GM23338 (cell line): ENCODE data around the gene ANTXR2. TPM values are rescaled to one million over a fixed set of nuclear protein-coding genes. Genes with fewer than 3 reads are reported as not detected.

Experiments used
- ATAC-seq: fragments of 200-7000 bp; cut with Tn5 transposase; 3 replicates; pipeline ENCODE4 v1.9.1; 2020
- DNase-seq: peaks from one replicate; pipeline ENCODE4 v3.0.0-alpha.2; 2015; ENCODE audit warnings: low spot score
- H2AFZ ChIP-seq: fragments of 200-600 bp; sonication (generic); 2 replicates; pipeline ENCODE4 v1.8.0; 2016; ENCODE audit warnings: antibody characterized with exemption, mild to moderate bottlenecking, moderate library complexity
- H3F3A ChIP-seq: fragments of 200-600 bp; sonication (generic); replicated peaks from 2 replicates; pipeline ENCODE4 v1.8.0; 2017; ENCODE audit warnings: antibody characterized with exemption, mixed run types, low read depth
- H3K27ac ChIP-seq: fragments of 200-600 bp; sonication (generic); 2 replicates; pipeline ENCODE4 v1.6.1; 2016; ENCODE audit warnings: low read depth
- H3K27me3 ChIP-seq: fragments of 200-600 bp; sonication (generic); 2 replicates; pipeline ENCODE4 v1.8.0; 2016; ENCODE audit warnings: mild to moderate bottlenecking, mixed run types, moderate library complexity; ENCODE audit not compliant: insufficient read depth
- H3K36me3 ChIP-seq: fragments of 200-600 bp; sonication (generic); 2 replicates; pipeline ENCODE4 v1.8.0; 2016; ENCODE audit warnings: mild to moderate bottlenecking; ENCODE audit not compliant: insufficient read depth
- H3K4me1 ChIP-seq: fragments of 200-600 bp; sonication (generic); 2 replicates; pipeline ENCODE4 v1.8.0; 2016; ENCODE audit warnings: mild to moderate bottlenecking, moderate library complexity; ENCODE audit not compliant: insufficient read depth
- H3K4me2 ChIP-seq: fragments of 200-600 bp; sonication (generic); 2 replicates; pipeline ENCODE4 v1.7.1; 2017; ENCODE audit warnings: mixed run types
- H3K4me3 ChIP-seq: fragments of 200-600 bp; sonication (generic); 2 replicates; pipeline ENCODE4 v1.6.1; 2016; ENCODE audit warnings: mixed run types
- H3K79me2 ChIP-seq: fragments of 200-600 bp; sonication (generic); replicated peaks from 2 replicates; pipeline ENCODE4 v1.8.0; 2017; ENCODE audit warnings: mild to moderate bottlenecking; ENCODE audit not compliant: insufficient read depth
- H3K9me2 ChIP-seq: fragments of 200-600 bp; sonication (generic); 2 replicates; pipeline ENCODE4 v1.8.0; 2017; ENCODE audit not compliant: insufficient read depth
- H4K20me1 ChIP-seq: fragments of 200-600 bp; sonication (generic); replicated peaks from 2 replicates; pipeline ENCODE4 v1.8.0; 2017; ENCODE audit warnings: mild to moderate bottlenecking; ENCODE audit not compliant: insufficient read depth
- H3K27ac Mint-ChIP-seq: 2 replicates; pipeline ENCODE4 v1.8.0; 2020; ENCODE audit warnings: inconsistent platforms, mild to moderate bottlenecking, moderate library complexity, mixed read lengths
- H3K27me3 Mint-ChIP-seq: 3 replicates; pipeline ENCODE4 v1.8.0; 2022; ENCODE audit warnings: low read depth, mild to moderate bottlenecking, moderate library complexity, mixed read lengths, inconsistent platforms; ENCODE audit not compliant: insufficient read depth, poor library complexity
- H3K36me3 Mint-ChIP-seq: 3 replicates; pipeline ENCODE4 v1.8.0; 2021; ENCODE audit warnings: low read depth, mild to moderate bottlenecking, inconsistent platforms, moderate library complexity, mixed read lengths
- H3K4me1 Mint-ChIP-seq: 3 replicates; pipeline ENCODE4 v1.8.0; 2020; ENCODE audit warnings: mild to moderate bottlenecking, inconsistent platforms, mixed read lengths
- H3K4me3 Mint-ChIP-seq: 3 replicates; pipeline ENCODE4 v1.8.0; 2021; ENCODE audit warnings: moderate library complexity, mild to moderate bottlenecking, inconsistent platforms, mixed read lengths
- H3K9me3 Mint-ChIP-seq: 3 replicates; pipeline ENCODE4 v1.8.0; 2020; ENCODE audit warnings: moderate library complexity, mild to moderate bottlenecking, inconsistent platforms, mixed read lengths
- CREB1 ChIP-seq: fragments of 250-450 bp; sonication (Bioruptor Pico); IDR thresholded peaks from 2 replicates; pipeline ENCODE4 v1.5.0; 2020; ENCODE audit warnings: low read depth, mild to moderate bottlenecking, moderate library complexity
- CTCF ChIP-seq, 2 experiments: fragments of 200-600 bp in 1 of 2; sonication (generic) in 1 of 2; conservative IDR thresholded peaks; 2 replicates each; pipeline versions ENCODE4 v1.5.1 to v1.6.1; 2016 to 2017; ENCODE audit warnings: antibody characterized with exemption in 2 of 2, low read depth in 2 of 2, mild to moderate bottlenecking in 2 of 2, moderate library complexity in 1 of 2
- ETS1 ChIP-seq: IDR thresholded peaks from 2 replicates; pipeline ENCODE4 v1.6.1; 2016; ENCODE audit warnings: antibody characterized with exemption
- EZH2 ChIP-seq: fragments of 200-600 bp; sonication (generic); IDR thresholded peaks from one replicate; pipeline ENCODE4 v1.8.0; 2017; ENCODE audit warnings: antibody characterized with exemption, mild to moderate bottlenecking, low read depth; ENCODE audit not compliant: unreplicated experiment
- JUNB ChIP-seq: IDR thresholded peaks from one replicate; pipeline ENCODE4 v1.6.1; 2016; ENCODE audit warnings: antibody characterized with exemption; ENCODE audit not compliant: unreplicated experiment
- NANOG ChIP-seq: IDR thresholded peaks from 2 replicates; pipeline ENCODE4 v1.6.1; 2016; ENCODE audit warnings: antibody characterized with exemption, borderline replicate concordance
- POLR2AphosphoS5 ChIP-seq: IDR thresholded peaks from 2 replicates; pipeline ENCODE4 v1.6.1; 2016; ENCODE audit warnings: antibody characterized with exemption, low read depth
- REST ChIP-seq: IDR thresholded peaks from one replicate; pipeline ENCODE4 v1.6.1; 2018; ENCODE audit warnings: antibody characterized with exemption; ENCODE audit not compliant: unreplicated experiment
- STAT1 ChIP-seq: IDR thresholded peaks from one replicate; pipeline ENCODE4 v1.6.1; 2016; ENCODE audit warnings: antibody characterized with exemption; ENCODE audit not compliant: unreplicated experiment
- ZNF114 ChIP-seq: fragments of 250-450 bp; sonication (Bioruptor Pico); IDR thresholded peaks from 2 replicates; pipeline ENCODE4 v1.5.0; 2020; ENCODE audit warnings: mild to moderate bottlenecking, moderate library complexity
- ZNF331 ChIP-seq: fragments of 250-450 bp; sonication (Bioruptor Pico); IDR thresholded peaks from 2 replicates; pipeline ENCODE4 v1.5.0; 2020; ENCODE audit warnings: low read depth, mild to moderate bottlenecking, moderate library complexity
- polyA plus RNA-seq: library from polyadenylated mRNA; unstranded; fragments of >200 nt; fragmentation: Nextera tagmentation; extraction: Ambion mirVana; gene quantifications from 2 replicates; pipeline ENCODE4 v1.2.1, GENCODE V29; 2016
- total RNA-seq: library from RNA; depleted of rRNA; stranded (reverse); fragments of >200 nt; shearing (Covaris generic); gene quantifications from 2 replicates; pipeline ENCODE4 v1.2.3, GENCODE V29; 2014

The ANTXR2 gene
- total and polyA plus RNA-seq, 2 experiments from 2014 or later = 2.0 to 5.3 TPM

GRCh38 chr4:80069108-80069836 is 3.8 kb downstream of the ANTXR2 start:
- ATAC-seq = no peak
- Histone ChIP-seq H2AFZ (no peak overlapping the region), H3K36me3 (no peaks in the 10 kb centered on the region; the same call in 1 of the 2 replicates), H3K4me1 (peaks cover 20% of the 10 kb centered on the region), H3F3A (no peaks in the 10 kb centered on the region), H3K27me3 (peaks cover 31% of the 10 kb centered on the region), H3K27ac (no peak overlapping the region), H3K9me2 (no peaks in the 10 kb centered on the region), H3K79me2 (no peaks in the 10 kb centered on the region), H3K4me2 (no peak overlapping the region), H3K4me3 (no peak overlapping the region), H4K20me1 (no peaks in the 10 kb centered on the region)
- peaks cover 13% of the 10 kb centered on the region for H3K27me3 Mint-ChIP-seq
- no peaks in the 10 kb centered on the region; the same call in 2 of the 3 replicates for H3K36me3 Mint-ChIP-seq
- no peak overlapping the region for H3K4me3 Mint-ChIP-seq
- H3K27ac Mint-ChIP-seq = no peak overlapping the region
- H3K4me1 Mint-ChIP-seq = peaks cover 23% of the 10 kb centered on the region
- H3K9me3 Mint-ChIP-seq = no peaks in the 10 kb centered on the region
- no peak for TF ChIP-seq ZNF114 (CRISPR knock-in tag)
- no peak for TF ChIP-seq JUNB
- TF ChIP-seq ZNF331 (CRISPR knock-in tag) = no peak
- no peak for TF ChIP-seq POLR2AphosphoS5
- no peak for TF ChIP-seq REST
- DNase-seq = no peak

GRCh38 chr4:80065601-80066000 is 7.4 kb downstream of the ANTXR2 start:
- H3K9me3 Mint-ChIP-seq = no peaks in the 10 kb centered on the region
- no peak overlapping the region for H3K27ac Mint-ChIP-seq
- peaks cover 2% of the 10 kb centered on the region for H3K27me3 Mint-ChIP-seq
- DNase-seq (no peak), ATAC-seq (no peak)
- Histone ChIP-seq H3K36me3 (no peaks in the 10 kb centered on the region), H3F3A (no peaks in the 10 kb centered on the region), H3K9me2 (no peaks in the 10 kb centered on the region), H3K27ac (no peak overlapping the region), H3K4me3 (no peak overlapping the region), H2AFZ (no peak overlapping the region), H3K27me3 (peaks cover 7% of the 10 kb centered on the region), H4K20me1 (no peaks in the 10 kb centered on the region), H3K79me2 (no peaks in the 10 kb centered on the region), H3K4me2 (no peak overlapping the region), H3K4me1 (no peaks in the 10 kb centered on the region)
- peaks cover 4% of the 10 kb centered on the region; the same call in 1 of the 3 replicates for H3K4me1 Mint-ChIP-seq
- no peaks in the 10 kb centered on the region; the same call in 2 of the 3 replicates for H3K36me3 Mint-ChIP-seq
- no peak overlapping the region for H3K4me3 Mint-ChIP-seq
- no peak for TF ChIP-seq ZNF114 (CRISPR knock-in tag)
- no peak for TF ChIP-seq POLR2AphosphoS5
- no peak for TF ChIP-seq STAT1
- TF ChIP-seq REST = no peak
- TF ChIP-seq EZH2 = no peak
- TF ChIP-seq JUNB = no peak
- no peak for TF ChIP-seq CTCF (conservative IDR thresholded peaks at IDR 0.05; ENCODE audit: low read depth in 2 of 2)
- TF ChIP-seq ZNF331 (CRISPR knock-in tag) = no peak
- no peak for TF ChIP-seq ETS1
- TF ChIP-seq NANOG = no peak
- TF ChIP-seq CREB1 = no peak
